HG03460 (cell line): Measurements from ENCODE around the gene GPC2.

Experiments used
- ATAC-seq: cut with Tn5 transposase; IDR thresholded peaks from one replicate; pipeline ENCODE4 v1.9.1; 2021; ENCODE audit not compliant: unreplicated experiment

The GPC2 gene

DNA sequence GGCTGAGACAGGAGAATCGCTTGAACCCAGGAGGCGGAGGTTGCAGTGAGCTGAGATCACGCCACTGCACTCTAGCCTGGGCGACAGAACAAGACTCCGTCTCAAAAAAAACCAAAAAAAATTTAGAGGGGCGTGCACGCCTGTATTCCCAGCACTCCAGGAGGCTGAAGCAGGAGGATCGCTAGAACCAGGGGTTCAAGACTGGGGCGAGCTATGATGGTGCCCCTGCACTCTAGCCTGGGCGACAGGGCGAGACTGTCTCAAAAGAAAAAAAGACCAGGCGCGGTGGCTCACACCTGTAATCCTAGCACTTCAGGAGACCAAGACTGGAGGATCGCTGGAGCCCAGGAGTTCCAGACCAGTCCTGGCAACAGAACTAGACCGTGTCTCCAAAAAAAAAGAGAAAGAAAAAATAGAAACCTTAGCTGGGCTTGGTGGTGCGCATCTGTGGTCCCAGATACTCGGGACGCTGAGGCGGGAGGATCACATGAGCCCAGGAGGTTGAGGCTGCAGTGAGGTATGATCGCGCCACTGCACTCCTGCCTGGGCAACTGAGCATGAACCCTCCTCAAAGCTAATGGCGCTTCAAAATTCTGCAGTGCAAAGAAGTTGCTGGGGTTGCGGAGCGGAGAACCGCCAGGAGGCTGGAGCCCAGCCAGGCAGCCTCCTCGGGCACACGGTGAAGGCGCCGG lies 50.8 kb downstream of the GPC2 start:
- no peak for ATAC-seq

DNA sequence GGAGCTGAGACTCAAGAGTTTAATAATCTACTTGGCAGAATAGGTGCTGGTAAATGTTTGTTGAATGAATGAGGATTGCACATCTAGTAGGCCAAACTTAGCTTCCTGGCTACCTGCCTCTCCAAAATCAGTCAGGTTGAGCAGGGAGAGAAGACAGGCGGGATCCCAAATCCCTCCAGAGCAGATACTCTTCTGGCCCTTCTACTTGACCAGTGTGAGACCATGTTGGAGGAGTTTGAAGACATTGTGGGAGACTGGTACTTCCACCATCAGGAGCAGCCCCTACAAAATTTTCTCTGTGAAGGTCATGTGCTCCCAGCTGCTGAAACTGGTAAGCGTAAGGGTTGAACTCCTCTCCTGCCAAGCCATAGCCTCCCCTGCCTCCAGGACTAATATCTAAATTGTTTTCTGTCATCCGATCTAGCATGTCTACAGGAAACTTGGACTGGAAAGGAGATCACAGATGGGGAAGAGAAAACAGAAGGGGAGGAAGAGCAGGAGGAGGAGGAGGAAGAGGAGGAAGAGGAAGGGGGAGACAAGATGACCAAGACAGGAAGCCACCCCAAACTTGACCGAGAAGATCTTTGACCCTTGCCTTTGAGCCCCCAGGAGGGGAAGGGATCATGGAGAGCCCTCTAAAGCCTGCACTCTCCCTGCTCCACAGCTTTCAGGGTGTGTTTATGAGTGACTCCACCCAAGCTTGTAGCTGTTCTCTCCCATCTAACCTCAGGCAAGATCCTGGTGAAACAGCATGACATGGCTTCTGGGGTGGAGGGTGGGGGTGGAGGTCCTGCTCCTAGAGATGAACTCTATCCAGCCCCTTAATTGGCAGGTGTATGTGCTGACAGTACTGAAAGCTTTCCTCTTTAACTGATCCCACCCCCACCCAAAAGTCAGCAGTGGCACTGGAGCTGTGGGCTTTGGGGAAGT lies 52.6 kb downstream of the GPC2 start:
- ATAC-seq, result no peak

DNA sequence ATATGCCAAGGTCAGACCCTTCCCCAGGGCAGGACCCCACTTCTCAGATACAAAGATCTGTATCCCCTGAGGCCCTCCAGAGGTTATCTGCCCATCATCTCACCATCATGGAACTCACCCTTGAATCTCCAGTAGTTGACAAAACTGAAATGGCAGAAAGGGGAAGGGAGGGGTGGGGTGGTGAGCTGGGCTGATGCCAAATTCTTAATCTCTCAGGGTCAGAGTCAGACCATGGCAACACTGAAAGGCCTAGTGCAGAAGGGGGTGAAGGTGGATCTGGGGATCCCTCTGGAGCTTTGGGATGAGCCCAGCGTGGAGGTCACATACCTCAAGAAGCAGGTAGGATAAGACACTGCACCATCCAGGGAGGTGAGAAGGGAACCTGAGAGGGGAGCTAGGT lies 54.6 kb downstream of the GPC2 start:
- ATAC-seq, result no peak

DNA sequence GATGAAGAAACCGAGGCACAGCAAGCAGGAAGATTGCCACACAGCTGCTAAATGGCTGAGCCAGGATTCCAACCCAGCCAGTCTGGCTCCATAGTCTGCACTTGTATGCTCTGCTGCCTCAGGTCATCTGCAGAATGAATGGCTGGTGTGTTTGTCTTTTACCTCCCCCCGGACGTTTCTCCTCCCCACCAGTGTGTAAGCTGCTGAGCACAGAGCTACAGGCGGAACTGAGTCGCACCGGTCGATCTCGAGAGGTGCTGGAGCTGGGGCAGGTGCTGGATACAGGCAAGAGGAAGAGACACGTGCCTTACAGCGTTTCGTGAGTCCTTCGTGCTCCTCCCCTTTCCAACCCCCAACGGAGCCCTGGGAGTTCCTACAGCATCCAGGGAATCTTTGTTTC lies 55.1 kb downstream of the GPC2 start:
- no peak for ATAC-seq

DNA sequence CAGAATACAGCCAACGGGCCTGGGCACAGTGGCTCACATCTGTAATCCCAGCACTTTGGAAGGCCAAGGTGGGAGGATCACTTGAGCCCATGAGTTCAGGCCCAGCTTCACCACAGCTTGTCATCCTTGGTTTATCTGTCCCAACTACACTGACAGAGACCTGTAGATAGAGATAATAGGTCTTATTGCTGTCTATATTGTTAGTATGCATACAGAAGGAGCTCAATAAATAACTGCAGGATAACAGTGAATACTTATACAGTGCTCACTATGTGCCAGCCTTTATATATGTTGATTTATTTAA lies 56.5 kb downstream of the GPC2 start:
- ATAC-seq, result no peak

DNA sequence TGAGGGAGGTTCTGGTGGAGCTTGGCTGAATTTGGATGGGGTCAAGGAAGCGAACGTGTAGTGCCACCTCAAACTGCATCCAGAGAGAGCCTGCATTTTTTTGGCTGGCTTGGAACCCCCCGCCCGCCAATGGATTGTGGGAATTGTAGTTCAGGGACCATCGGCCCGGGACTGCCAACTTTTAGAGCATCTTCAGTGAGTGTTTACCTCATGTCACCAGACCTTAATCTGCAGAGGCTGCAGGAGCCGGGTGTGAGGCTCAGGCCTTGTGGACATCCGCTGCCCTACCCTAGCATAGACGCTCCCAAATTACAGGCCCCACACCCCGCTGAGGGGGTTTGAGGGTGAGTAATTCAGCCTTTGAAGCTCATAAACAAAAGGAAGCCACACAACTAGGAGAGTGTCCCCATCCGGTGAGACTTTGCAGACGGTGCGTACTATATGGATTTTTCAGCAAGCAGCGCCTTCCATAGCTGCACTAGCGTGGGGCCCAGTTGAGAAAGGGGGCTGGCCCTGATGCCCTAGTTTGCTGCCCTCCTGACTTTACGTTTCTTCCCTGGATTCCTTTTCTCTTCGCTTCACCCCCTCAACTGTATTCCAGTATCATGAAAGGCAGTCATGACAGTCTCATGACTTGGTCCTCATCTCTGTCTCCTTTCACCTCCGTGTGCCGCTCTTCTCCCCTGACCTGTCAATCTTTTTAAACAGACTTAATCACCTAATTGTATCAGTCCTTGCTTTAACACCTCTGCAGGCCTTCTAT lies 57.0 kb downstream of the GPC2 start:
- peak; percentile 35 for ATAC-seq
